Activated CD8-positive, alpha-beta memory T cell treated with anti-CD3 and anti-CD28 coated beads, Interleukin-2, amount 10 ng/mL, durations not matched to agents 7 days and 5 days (primary cell): Measurements from ENCODE around the gene OR52M1. TPM values are rescaled to one million over a fixed set of nuclear protein-coding genes. Genes with fewer than 3 reads are reported as not detected.

Source experiments
- ATAC-seq: fragments of 150-1000 bp; cut with Tn5 transposase; one replicate; pipeline ENCODE4 v1.10.0; 2021; ENCODE audit warnings: moderate library complexity
- CTCF ChIA-PET: fragments of 350-600 bp; sonication (Branson Sonifier 250); formaldehyde crosslinking; loops from one replicate; lab custom pipeline; 2021; ENCODE audit warnings: antibody characterized with exemption; lab: Charles Lee
- DNase-seq: peaks from one replicate; pipeline ENCODE4 v3.0.0-alpha.2; 2020
- H3K27ac Mint-ChIP-seq: one replicate; pipeline ENCODE4 v1.8.0; 2021; ENCODE audit warnings: mild to moderate bottlenecking, mixed read lengths
- H3K27me3 Mint-ChIP-seq: one replicate; pipeline ENCODE4 v1.8.0; 2021; ENCODE audit warnings: mixed read lengths
- H3K36me3 Mint-ChIP-seq: one replicate; pipeline ENCODE4 v1.8.0; 2021; ENCODE audit warnings: mild to moderate bottlenecking, mixed read lengths
- H3K4me1 Mint-ChIP-seq: one replicate; pipeline ENCODE4 v1.8.0; 2021; ENCODE audit warnings: mixed read lengths
- H3K4me3 Mint-ChIP-seq: one replicate; pipeline ENCODE4 v1.8.0; 2021; ENCODE audit warnings: mild to moderate bottlenecking, moderate library complexity, mixed read lengths
- H3K9me3 Mint-ChIP-seq: one replicate; pipeline ENCODE4 v1.8.0; 2022; ENCODE audit warnings: low read depth, mixed read lengths
- total RNA-seq, 2 experiments: library from RNA; stranded (reverse); gene quantifications; one replicate each; pipeline ENCODE4 v1.2.3, GENCODE V29; 2021

The OR52M1 gene
- total RNA-seq, 2 experiments from 2014 or later, result not detected

GRCh38 chr11:4580124-4580523 is 35.1 kb downstream of the OR52M1 start:
- H3K27me3 Mint-ChIP-seq, result peaks cover 34% of the 10 kb centered on the region
- no peaks in the 10 kb centered on the region for H3K9me3 Mint-ChIP-seq
- H3K4me1 Mint-ChIP-seq, result peaks cover 6% of the 10 kb centered on the region
- no peak overlapping the region for H3K27ac Mint-ChIP-seq
- ATAC-seq, result no peak
- no peaks in the 10 kb centered on the region for H3K36me3 Mint-ChIP-seq
- CTCF ChIA-PET, result no interaction called here
- no peak overlapping the region for H3K4me3 Mint-ChIP-seq
- DNase-seq, result no peak

- CTCF ChIA-PET, result no interaction called here
Measured at GRCh38 chr11:4581443-4581842, 36.5 kb downstream of the OR52M1 start, which contains the start of gene OR52I2. Gene OR52I2 (plus strand): TSS chr11:4581743.

GRCh38 chr11:4589017-4589416 is 44.0 kb downstream of the OR52M1 start:
- CTCF ChIA-PET, result no interaction called here
- H3K27ac Mint-ChIP-seq, result no peak overlapping the region
- no peaks in the 10 kb centered on the region for H3K36me3 Mint-ChIP-seq
- no peak overlapping the region for H3K4me3 Mint-ChIP-seq
- DNase-seq (no peak), ATAC-seq (no peak)
- H3K4me1 Mint-ChIP-seq, result no peaks in the 10 kb centered on the region
- peaks cover 13% of the 10 kb centered on the region for H3K27me3 Mint-ChIP-seq
- no peaks in the 10 kb centered on the region for H3K9me3 Mint-ChIP-seq

More at GRCh38 chr11:4581443-4581842, 36.5 kb downstream of the OR52M1 start, which contains the start of gene OR52I2:
- Mint-ChIP-seq H3K36me3 (no peaks in the 10 kb centered on the region), H3K9me3 (no peaks in the 10 kb centered on the region), H3K4me1 (no peaks in the 10 kb centered on the region), H3K27ac (no peak within 1 kb of the TSS), H3K4me3 (no peak within 1 kb of the TSS), H3K27me3 (peaks cover 36% of the 10 kb centered on the region)
- ATAC-seq, result no peak
- no peak for DNase-seq

- DNase-seq (no peak), ATAC-seq (no peak)
- CTCF ChIA-PET, result no interaction called here
- H3K27ac Mint-ChIP-seq, result no peak within 1 kb of the TSS
- no peaks in the 10 kb centered on the region for H3K4me1 Mint-ChIP-seq
- H3K36me3 Mint-ChIP-seq, result peaks cover 11% of the 10 kb centered on the region
- peaks cover 4% of the 10 kb centered on the region for H3K27me3 Mint-ChIP-seq
- H3K9me3 Mint-ChIP-seq, result no peaks in the 10 kb centered on the region
- H3K4me3 Mint-ChIP-seq, result no peak within 1 kb of the TSS
Measured at GRCh38 chr11:4593739-4594138, 48.7 kb downstream of the OR52M1 start, which contains the start of gene OR52I1. Gene OR52I1 (plus strand): TSS chr11:4594039. CDS start chr11:4594039, 0 bp downstream.

Other genes starting within 250 kb of the OR52M1 start
- gene OR52B4, start 176.8 kb upstream of the OR52M1 start, total RNA-seq, result not detected
- gene TRIM21, start 151.5 kb upstream of the OR52M1 start, total RNA-seq, result 10 to 100 TPM; 56.0 to 68.7 TPM
- not detected for gene OR52K2, start 95.9 kb upstream of the OR52M1 start, total RNA-seq
- not detected for gene OR52K1, start 62.5 kb upstream of the OR52M1 start, total RNA-seq
- not detected for gene OR52I2, start 36.6 kb downstream of the OR52M1 start, total RNA-seq
- gene OR52I1, start 48.8 kb downstream of the OR52M1 start, total RNA-seq, result not detected
- gene TRIM68, start 63.0 kb downstream of the OR52M1 start, total RNA-seq, result 10 to 100 TPM; 14.9 to 15.9 TPM
- gene OR51D1, start 92.3 kb downstream of the OR52M1 start, total RNA-seq, result not detected
- not detected for gene OR51E1, start 98.8 kb downstream of the OR52M1 start, total RNA-seq
- gene OR51E2, start 152.7 kb downstream of the OR52M1 start, total RNA-seq, result not detected
- not detected for gene MMP26, start 159.6 kb downstream of the OR52M1 start, total RNA-seq
- gene OR51F1, start 224.7 kb downstream of the OR52M1 start, total RNA-seq, result not detected